ENCODE results near the gene ADH4. TPM values are rescaled to one million over a fixed set of nuclear protein-coding genes. Genes with fewer than 3 reads are reported as not detected.
"Not testable (repeated sequence)": the region's sequence is repeated elsewhere in the genome, so short reads cannot be mapped to it uniquely, and the experiment has no call there.

ADH4 gene
- total RNA-seq, 1 donor from 2014 or later: 1.2 TPM

DNA sequence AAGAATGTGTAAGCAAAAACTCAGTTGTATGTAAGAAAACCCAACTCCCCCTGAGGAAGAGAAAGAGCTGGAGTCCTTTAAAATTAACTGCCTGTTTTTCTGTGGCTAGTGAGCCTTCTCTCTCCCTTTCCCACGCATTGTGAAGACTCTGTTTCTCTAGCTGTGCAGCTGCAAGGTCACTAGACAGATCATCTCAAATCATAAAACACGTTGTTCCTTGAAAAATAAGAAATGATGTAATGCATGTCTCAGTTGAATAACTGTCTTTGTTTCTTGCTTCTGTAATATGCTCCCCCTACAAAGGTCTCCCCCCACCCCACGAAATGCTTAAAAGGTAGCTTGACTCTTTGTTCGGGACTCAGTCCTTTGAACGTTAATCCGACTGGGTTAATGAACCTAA is 63.2 kb downstream of the ADH4 start:
- not testable (repeated sequence) for DNase-seq (ENCODE audit: low spot score)

DNA sequence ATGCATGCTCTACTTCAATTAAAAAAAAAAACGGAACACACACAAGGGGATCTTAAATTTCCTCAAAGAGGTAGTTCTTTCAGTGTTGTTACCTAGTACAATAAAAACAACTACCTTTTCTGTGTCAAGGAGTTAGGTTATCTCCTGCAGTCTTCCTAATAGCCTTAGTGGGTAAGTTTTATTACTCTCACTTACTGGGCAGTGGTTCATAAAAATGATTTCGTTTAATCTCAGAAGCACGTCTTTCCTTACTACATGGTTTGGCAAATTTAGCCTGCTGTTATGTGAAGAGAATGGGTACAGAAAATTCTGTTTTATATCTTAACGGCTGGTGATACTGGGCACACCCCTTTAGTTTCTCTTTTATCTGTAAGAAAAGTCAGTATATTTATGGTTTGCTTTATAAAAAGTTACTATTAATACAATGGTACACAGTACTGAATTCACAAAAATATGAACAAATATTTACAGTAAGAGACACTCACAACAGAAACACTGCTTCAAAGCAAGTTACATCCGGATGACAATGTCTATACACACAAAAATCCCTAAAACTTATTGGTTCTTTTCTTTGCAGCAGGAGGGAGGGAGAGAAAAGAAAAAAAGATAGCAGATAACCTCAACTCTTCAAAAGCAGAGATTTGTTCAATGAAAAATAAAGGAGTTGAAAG is 64.3 kb downstream of the ADH4 start:
- no peak for DNase-seq (ENCODE audit: low spot score)

DNA sequence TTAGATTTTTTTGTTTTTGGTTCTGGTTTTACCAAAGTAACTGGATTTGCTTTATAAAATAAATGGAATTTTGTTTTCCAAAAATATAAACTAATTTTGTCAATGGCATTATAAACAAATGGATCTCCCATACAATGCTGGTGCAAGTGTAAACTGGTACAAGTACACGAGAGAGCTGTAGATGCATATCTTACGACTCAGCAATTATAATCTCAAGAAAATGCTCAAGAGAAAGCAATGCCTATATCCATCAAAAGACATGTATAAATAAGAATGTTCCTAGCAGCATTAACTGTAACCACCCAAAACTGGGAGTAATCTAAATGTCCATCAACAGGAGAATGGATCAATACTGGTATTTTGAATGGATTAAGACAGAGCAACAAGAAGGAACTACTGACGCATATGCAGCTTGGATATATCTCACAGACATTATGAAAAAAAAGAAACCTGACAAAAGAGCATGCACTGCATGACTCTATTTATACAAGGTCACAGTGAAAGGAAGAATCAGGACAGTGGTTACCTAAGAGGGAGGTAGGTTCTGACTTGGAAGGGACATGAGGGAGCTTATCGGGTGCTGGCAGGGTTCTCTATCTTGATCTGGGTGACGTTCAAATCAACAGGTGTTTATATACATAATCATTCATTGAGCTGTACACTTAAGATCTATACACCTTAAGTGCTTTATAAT is 65.0 kb downstream of the ADH4 start:
- no peak for DNase-seq (ENCODE audit: low spot score)

DNA sequence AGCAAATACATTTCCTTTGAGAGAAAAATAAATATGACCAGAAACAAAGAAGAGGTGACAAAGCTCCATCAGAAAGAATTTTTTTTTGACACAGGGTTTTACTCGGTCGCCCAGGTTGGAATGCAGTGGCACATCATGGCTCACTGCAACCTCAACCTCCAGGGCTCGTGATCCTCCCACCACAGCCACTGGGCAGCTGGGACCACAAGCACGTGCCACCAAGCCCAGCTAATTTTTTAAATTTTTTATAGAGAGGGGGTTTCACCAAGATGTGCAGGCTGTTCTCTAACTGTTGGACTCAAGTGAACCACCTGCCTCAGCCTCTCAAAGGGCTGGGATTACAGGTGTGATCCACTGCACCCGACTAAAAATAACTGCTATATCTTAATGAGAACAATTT is 65.8 kb downstream of the ADH4 start:
- DNase-seq (ENCODE audit: low spot score): no peak

DNA sequence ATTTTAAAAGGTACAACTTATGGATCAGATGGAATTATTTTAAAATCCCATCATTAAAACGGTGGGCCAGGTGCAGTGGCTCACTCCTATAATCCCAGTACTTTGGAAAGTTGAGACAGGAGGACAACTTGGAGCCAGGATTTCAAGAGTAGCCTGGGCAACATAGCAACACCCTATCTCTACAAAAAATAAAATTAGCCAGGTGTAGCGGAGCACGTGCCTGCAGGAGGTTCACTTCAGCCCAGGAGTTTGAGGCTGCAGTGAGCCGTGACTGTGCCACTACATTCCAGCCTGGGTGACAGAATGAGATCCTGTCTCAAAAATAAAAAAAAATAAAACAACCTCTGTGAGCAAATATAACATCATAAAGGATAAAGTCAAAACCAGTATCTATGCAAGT is 66.9 kb downstream of the ADH4 start:
- no peak for DNase-seq (ENCODE audit: low spot score)

DNA sequence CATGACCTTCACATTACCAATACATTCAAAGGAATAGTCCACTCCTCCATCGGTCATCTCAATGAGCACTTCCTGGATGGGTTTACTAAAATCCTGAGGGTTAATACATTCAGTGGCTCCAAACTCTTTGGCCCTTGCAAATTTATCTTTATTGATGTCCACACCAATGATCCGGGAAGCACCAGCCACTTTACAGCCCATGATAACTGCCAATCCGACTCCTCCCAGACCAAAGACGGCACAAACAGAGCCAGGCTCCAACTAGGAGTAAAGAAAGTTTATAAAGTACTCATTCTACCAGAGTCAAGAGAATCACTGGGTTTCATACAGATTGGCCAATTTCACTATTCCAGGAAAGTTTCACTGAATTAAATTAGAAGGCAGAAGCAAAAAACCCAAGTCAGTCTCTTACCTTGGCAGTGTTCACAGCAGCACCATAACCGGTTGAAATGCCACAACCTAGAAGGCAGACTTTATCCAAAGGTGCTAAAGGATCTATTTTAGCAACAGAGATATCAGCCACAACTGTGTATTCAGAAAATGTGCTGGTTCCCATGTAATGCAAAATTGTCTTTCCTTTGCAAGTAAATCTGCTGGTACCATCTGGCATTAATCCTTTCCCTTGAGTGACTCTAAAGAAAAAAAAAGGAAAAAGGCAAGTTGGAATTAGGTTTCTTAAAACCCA is 67.7 kb downstream of the ADH4 start:
- DNase-seq (ENCODE audit: low spot score): no peak

DNA sequence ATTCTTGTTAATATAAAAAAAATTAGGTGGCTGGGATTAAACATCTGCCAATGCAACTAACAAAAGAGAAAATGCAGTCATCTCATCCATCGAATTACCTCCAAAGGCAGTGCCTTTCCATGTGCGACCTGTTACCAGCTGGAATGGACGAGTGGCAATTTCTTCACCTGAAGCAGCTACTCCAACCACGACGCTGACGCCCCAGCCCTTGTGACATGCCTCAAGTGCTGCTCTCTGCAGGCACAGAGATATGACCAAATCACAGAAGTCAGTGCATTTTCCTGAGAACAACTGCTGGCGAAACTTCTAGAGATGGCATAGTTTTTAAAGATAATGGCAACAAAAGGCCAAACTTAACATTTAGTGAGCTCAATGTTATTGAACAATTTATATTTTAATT is 69.3 kb downstream of the ADH4 start:
- no peak for DNase-seq (ENCODE audit: low spot score)

Other genes starting within 250 kb of the ADH4 start
- 65.3 TPM for gene EIF4E, start 215.2 kb downstream of the ADH4 start, total RNA-seq
- gene METAP1, start 148.6 kb downstream of the ADH4 start, total RNA-seq: 39.7 TPM
- 130 TPM for gene ADH5, start 55.5 kb downstream of the ADH4 start, total RNA-seq
- 36.3 TPM for gene ADH6, start 74.9 kb upstream of the ADH4 start, total RNA-seq
- 5.4 TPM for gene ADH1A, start 146.7 kb upstream of the ADH4 start, total RNA-seq
- gene ADH1B, start 177.1 kb upstream of the ADH4 start, total RNA-seq: 144 TPM
- 41.6 TPM for gene ADH1C, start 208.4 kb upstream of the ADH4 start, total RNA-seq

Data from mucosa of gallbladder (tissue), 1 donor.